ENCODE measurements around the gene AUTS2.

The AUTS2 gene

DNA sequence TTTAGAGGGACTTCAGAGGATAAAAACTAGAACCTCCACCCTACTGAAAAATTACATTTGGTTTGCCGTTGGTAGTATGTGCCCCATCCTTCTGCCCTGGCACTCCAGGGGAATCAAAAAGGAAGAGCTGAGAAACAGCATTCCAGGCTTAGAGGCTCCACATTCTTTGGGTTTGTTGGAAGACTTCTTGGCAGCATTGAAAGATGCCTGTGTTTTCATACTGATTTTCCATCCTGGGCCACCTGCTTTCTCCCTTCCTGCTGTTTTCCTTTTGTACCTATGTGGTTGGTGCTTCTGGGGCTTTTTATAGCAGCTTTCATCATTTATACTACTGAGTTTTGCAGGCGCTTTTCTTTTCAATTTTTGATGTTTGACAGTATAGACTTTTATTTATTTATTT, 61.7 kb downstream of the AUTS2 start:
- no peak for DNase-seq

DNA sequence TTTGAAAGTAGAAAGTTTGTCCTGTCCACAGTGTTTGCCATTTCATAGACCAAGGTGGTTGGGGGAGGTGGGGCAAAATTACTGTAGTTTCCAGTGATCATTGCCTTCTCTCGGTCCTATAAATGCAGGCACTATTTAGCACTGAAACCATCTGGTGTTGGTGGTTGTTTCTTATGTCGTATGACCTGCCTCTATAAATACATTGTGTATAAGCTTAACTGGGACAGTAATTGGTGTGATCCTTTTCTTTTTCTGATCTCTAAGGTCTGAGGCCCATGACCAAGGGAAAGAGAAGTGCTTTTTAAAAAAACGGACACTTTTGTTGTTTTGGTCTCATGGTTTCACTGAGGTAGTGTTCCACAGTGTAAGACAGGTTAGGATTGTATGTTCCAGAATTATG, 63.1 kb downstream of the AUTS2 start:
- no peak for DNase-seq

DNA sequence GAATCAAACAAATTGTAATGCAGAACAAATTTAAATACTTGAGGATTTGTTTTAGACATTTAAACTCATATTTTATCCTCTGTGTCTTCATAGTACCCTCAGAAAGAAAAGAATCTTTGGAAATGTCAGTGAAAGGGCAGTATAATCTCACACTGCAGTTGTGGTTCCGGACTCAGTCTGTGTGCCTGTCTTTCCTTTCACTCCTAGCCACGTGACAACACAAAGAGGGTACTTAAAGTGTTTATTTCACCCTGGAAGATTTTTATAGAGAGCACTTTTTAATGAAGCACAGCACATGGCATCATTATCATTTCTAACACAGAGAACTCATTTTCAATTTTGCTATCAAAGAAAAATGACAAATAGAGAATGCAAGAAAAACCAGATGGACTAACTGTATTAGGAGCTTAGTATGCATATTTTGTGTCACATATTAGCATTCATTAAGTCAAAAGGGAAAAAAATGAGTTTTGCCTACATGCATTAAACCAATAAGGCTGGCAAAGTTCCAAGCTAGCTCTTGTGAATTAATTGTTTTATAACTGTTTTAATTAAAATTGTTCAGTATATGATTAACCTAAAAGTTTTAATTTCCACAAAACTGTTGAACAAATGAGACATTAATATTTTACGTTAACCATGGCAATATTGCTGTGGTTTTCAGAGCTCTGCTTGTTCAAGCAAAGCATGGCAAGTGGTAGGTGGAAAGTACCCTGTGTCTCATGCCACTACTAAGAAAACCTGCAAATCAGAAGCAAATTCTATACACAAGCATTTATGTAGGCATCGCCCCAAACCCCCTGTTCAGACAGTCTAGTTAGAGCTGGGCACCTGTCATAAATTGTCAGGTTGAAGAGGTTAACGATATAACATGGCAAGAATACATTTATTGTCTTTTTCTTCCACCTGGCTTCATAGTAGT, 65.9 kb downstream of the AUTS2 start:
- peak; percentile 27 for DNase-seq

DNA sequence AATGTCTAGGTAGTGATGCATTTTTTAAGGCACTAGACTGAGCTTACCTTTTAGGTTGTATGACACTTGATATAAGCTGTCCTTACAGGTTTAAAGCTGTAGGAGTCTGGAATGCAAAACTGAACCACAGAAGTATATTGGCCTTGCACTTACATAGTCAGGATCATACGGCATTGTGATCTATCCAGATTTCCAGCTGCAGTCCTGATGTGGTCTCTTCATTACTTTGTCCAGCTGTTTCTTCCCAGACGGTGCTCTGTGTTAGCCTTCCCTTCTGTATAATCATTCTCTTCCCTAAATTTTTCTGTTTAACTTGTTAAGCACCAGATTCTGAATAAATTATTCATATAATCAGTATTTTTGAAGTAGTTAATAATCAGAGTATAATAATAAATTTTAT, 67.1 kb downstream of the AUTS2 start:
- no peak for DNase-seq

DNA sequence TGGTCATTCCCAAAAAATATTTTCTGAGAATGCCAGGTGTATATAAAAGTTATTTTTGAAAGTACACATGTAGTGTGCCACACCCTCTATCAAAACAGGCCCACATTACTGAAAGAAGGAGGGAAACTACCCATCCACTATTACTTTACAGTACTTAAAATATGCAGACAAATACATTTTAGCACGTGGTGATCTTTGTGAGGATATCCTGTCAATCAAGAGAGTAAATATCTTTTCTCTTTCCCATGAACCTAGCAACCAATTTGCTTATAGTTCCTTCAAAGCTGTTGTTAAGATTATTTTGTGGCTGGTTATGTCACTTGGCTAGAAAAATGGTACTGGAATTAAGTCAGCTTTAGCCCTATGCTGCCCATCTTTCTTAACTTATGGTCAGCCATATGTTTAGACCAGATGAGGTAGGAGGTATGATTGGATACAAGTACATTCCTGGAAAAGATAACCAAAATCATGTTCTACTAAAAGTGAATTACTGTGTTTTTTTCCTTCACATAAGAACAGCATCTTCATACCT, 70.1 kb downstream of the AUTS2 start:
- DNase-seq = no peak

DNA sequence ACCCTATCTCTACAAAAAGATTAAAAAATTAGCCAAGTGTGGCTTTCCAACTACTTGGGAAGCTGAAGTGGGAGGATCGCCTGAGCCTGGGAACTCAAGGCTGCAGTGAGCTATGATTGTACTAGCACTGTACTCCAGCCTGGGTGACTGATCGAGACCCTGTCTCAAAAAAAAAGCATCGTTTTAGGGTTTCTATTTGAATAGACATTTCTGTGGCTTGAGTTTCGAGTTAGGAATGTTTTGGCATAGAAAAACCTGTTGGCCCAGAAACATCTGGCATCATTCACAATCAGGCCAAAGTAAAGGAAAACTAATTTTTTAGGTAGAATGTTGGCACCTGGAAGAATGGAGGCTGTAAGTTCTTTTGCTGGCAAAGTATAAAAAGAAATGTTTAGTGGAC, 72.4 kb downstream of the AUTS2 start:
- no peak for DNase-seq

DNA sequence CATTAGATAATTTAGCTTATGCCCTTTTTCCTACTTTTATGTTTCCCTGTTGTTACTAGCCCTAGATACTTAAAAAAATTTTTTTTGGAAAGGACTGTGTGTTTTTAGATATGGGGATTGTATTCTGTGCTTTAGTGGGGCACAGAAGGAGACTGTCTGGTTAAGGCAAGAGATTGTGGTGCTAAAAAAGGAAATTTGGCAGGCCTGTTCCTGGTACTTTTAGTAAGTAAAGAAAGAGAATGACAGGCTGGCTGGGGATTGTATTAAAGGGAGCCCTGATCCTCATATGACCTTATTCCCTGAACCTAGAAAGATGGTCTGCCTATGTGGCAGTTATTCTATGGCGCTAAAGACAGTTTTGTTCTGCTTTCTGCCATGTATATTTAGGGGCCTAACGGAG, 74.8 kb downstream of the AUTS2 start:
- DNase-seq = no peak

DNA sequence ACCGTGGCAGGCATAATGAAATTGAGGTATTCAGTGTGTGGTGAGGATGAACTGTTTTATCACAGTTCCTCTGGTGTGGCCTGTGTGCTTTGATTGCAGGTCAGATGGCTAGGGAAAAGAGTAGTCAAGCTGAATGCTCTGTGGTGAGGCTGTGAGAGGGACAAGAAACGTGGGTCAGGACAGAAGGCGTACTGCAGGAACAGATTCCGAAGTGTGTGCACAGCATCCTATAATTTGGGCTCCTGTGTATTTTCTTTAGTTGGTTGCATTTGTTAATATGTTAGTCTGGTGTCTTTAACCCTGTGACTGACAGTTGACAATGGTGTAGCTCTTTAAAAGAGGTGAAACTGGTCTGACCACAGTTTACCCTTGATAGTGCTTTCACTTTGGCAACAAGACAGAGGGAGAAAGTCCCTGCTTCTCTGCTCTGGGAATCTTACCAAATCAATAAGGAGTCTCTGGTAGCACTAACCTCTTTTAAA, 76.5 kb downstream of the AUTS2 start:
- no peak for DNase-seq

DNA sequence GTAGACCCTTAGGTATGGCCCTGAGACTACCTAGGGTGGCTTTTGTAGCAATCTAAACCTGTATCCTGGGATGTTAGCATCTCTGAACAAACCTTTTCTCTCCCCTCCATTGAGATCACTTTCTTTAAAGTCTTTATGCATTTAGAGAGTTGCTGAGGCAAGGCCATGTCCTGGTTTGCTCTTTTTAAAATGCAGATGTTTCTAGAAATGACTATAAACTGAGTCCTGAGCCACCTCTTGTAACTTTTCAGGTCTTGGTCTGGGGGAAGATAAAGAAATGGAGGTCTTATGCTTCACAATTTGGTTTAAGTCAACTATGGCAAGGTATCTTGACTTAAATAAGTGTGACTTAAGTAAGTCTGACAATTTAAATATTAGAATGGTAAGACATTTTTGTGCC, 78.0 kb downstream of the AUTS2 start:
- no peak for DNase-seq

DNA sequence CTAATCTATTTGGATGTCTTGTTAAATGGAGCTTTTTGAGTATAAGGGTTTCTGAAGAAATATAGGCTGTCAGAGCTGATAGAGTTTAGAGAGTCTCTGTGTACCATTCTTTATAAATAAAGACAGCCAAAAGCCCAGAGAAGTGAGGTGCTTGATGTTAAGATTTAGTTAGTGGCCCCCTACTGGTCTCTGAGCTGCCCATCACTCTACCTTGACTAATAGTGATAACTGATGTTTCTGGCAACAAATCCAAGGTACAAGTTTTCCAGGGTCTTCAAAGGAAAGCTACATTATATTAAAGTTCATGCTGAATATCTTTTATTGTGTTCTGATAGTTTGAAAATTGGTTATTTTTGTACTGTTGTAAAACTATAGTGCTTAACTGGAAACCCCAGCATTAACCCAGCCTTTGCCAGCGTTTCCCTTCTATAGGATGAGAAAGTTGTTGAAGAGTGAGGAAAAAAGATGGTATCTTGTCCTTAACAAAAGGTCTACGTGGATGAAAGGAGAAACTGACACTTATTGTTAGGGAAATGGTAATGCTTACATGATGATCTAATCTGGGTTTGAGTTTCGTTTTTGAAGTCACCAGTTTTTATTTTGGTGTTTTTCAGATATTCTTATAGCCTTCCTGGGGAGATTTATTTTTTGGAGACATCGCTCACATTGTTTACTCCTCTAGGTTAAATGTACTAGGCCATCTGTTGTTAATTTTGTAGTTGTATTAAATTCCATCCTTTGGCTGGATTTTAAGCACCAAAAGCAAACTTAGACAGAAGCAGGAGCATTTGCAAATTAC, 79.0 kb downstream of the AUTS2 start:
- DNase-seq = no peak

DNA sequence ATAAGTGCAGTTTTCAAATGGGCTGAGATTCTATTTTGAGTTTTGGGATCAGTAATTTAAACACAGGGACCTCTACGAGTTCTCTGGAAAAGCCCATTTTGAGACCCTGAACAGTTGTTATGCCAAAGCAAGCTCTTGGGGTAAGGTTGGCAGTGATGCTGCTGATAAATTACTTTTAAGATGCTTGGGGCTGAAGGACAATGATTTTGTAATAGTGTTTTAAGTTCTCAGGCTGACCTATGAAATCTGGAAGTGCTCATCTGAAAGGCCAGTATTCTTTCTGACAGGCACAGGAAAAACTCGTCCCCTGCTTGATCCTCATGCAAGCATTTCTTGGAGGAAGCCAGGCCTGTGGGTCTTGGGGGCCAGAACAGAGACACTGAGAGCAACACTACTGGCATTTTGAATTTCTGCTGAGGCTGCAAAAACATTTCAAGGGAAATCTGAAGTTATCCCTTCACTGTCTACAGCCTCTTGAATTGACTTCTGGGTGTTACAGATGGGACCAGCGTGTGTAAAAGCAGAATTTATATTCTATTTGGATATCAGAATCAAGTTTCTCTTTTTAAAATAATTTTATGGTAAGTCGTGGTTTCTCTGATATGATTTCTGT, 79.7 kb downstream of the AUTS2 start:
- no peak for DNase-seq

DNA sequence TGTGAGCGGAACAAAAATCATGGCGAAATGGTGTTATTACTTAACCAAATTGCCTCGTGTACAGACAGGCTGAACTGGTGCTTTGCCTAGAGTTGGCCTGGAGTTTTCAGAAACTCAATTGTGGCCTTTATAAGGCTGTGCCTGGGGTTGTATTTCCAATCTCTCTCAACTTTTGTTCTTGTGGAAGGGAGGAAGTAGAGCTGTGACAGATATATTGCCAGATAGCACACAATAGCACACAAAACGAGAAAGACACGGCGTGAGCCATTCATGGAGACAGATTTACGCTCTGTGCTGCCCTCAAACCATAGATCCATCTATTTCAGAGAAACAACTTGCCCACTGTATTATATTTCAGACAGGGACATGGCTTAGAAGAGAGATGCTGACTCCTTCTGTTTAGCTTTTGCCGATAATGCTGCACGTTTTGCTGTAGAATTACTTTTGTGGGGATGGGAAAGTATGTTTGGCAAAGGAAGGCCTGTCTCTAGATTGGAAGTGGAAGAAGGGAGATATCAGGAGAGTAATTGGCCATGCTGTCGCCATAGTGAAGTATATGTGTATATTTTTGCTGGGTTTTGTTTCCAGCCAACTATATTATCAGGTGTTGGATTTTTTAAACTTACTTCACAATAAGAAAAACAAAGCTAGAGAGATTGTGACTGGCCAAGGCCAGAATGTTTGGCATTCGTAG, 80.4 kb downstream of the AUTS2 start:
- DNase-seq = no peak

DNA sequence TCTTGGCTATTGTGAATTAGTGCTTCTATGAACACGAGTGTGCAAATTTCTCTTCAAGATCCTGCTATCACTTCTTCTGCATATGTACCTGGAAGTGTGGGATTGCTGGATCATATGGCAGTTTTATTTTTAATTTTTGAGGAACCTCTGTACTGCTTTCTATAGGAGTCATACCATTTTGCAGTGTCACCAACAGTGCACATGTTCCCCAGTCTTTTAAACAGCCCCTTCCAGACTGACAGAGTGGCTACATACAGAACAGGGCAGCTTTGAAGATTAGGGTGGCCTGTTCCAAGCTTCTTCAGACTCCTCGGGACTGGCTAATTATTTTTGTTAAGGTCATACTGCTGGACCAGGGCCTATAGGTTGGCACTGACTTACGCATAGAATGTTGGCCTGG, 82.9 kb downstream of the AUTS2 start:
- DNase-seq = no peak

DNA sequence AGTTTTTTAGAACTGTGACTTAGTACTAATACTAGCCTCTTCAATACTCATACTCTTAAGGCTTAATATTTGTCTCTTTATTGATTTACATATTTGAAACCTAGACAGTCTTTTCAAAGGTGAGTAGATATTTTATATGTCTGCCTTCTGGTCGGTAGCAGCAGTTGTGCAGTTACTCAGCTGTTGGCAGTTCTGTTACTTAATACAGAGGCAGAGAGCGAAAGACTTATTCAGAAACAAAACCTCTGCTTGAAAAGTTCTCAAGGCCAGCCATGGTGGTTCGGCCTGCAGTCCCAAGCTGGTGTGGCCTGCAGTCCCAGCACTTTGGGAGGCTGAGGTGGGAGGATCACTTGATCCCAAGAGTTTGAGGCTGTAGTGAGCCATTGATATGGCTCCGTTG, 84.2 kb downstream of the AUTS2 start:
- no peak for DNase-seq

DNA sequence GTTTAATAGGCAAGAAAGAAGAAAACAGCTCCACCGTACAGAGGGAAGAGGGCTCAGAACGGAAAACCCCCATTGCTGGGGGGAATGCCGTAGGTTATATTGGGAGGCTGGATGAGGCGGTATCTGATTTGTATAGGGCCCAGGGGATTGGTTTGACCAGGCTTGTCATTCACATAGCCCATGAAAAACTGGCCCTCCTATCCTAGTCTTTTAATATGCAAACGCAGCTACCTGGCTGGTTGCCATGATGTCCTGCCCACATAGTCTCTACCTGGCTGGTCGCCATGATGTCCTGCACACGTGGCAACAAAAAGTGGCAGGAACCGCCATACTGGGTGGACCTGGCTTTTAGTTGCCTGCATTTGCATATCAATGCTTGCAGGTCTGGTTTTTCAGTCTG, 84.7 kb downstream of the AUTS2 start:
- DNase-seq = no peak

DNA sequence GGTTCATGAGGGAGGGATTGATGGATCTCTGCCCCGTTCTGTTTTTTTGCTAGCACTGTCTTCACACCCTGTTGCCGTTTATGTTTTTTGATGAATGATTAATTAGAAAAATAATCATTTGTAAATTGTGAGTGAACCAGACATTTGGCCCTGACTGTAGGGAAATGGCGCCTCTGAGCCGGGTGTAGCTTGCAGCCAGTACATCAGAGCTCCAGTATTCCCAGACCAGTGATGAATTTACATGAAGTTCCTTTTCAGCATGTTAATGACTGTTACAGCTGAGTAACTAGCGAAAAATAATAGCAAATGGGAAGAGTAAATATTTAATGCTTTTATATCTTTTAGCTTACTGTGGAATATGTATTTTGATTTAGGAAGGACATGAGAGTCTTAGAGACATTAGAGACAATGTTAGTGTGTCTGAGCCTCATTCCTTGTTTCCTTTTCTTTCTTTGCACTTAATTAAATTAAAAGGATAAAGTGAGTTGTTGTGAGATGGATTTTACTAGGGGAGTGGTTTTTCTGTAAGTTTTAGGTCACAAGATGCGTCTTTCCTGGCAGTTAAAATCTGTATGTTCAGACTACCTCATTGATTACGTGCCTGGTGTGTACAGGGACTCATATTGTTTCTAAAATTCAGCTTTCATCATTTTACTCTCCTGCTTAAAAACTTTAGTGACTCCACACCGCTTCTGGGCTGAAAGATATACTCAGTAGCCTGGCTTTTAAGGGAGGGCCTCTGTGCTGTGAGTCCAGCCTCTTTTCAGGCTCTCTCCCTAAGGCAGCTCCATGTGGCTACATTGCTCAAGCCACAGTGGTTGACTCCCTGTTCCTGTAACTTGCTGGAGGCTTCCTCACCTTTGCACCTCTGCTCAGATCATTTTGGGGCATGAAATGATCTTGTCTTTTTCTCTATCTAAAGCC, 86.4 kb downstream of the AUTS2 start:
- no peak for DNase-seq

DNA sequence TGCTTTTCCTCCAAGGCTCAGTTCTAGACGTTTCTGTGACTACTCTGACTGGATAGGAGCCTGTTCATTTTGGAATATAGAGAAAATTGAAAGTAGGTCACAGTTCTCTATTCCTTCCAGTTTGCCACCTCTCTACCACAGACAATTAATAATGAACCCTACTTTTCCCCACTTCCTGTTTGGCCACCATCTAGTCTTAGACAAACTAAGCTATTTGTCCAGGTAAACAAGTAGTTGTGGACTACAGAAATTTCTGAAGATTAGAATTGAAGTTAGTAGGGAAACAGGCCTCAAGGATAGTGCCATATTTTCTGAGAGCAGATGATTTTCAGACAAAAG, 87.0 kb downstream of the AUTS2 start:
- no peak for DNase-seq

DNA sequence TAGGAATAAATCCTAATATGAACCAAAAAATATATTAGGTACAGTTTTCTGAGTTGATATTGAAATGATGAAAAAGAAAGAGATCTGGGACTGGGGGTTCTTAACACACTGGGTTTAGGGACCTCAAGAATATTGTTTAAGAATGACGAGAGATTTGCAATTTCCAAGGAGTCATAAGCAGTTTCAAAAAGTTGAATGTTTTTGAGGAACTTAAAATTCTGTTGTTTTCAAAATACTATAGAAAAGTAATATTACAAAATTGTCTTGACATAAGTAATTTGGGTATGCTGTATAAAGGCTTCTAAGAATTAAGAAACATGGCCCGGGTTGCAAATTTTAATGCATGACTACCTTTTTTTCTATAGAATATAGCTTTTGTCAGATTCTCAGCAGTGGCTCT, 88.1 kb downstream of the AUTS2 start:
- DNase-seq = no peak

DNA sequence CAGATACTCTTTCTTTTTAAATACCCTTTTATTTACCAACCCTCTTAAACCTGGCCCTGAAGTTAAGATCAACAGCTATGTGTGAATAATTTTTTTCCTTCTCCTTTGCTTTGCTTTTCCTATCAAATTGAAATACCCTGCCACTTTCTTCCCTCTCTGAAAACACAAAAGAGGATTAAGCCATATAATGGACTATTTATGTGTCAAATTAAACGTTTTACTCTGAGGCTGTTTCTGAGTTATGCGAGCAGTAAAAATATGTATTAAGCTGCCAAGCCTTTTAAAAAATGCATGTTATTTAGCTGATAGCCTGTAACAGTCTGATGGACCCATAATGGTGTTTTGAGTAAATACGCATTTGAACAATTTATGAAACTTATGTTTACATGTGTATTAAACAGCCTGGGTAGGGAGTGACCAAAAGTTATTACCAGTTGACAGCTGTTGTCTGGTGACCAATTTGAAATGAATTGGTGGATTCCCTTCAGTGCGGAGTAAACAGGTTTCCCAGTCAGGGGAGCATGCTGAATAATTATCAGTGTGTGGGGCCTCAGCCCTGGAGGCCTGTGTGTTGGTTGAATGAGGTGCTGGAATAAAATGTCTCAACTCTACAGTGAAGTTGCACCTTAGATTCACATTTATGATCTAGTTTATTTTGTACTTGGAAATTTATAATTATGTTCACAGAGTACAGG, 89.6 kb downstream of the AUTS2 start:
- DNase-seq = peak; percentile 54

DNA sequence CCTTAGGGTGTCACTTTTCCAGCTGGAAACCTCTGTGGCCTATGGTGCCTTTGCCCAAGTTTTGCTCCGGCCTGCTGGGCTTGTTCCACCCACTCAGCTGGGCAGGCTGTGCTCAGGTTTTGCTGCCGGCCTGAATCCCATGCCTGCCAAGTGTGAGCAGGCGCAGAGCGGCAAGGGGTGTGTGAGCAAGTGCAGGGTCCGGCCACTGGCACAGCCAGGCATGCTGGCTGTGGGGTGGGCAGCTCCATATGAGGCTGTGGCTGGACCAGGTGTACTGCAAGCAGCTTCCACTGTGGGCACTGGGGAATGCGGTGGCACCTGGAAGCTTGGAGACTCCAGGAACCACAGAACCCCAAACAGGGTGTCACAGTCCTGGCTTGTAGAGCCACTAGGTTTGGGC, 92.1 kb downstream of the AUTS2 start:
- no peak for DNase-seq

DNA sequence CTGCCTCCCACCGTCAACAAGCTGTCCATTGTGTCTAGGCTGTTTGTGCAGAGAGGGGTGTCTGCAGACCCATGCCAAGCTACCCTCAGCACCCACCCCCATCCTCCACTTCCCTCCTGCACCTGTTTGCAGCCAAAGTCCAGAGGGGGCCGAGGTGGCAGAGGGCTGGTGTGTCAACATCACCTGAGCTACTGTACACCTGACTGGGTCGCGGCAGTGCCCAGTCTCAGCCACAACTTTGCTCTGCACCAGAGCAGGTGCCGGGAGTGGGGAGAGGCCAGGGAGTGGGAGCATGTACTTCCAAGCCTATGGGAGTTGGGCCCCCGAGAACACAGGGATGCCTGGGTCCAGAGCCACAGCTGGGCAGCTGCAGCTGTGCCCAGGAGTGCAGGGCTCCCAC, 93.1 kb downstream of the AUTS2 start:
- DNase-seq = no peak

Measured in NCI-H1092 treated with DMSO at 0.1 percent for 48 hours (cell line).